Tibial nerve (tissue), 4 donors: Measurements from ENCODE around the gene CXXC4. TPM values are rescaled to one million over a fixed set of nuclear protein-coding genes. Genes with fewer than 3 reads are reported as not detected.

Source experiments
- DNase-seq, 2 donors: peaks; one replicate each; pipeline ENCODE4 v3.0.0-alpha.2; 2019; ENCODE audit warnings: low spot score in 2 of 2
- H3K27ac ChIP-seq, 4 donors: fragments of 200-600 bp; sonication (generic) in 3 of 4; one replicate each; pipeline ENCODE4 v1.5.1; 2017 to 2019; ENCODE audit warnings: mild to moderate bottlenecking in 1 of 4
- H3K27me3 ChIP-seq, 2 donors: fragments of 200-600 bp; sonication (generic) in 1 of 2; one replicate each; pipeline versions ENCODE4 v1.5.1 to v1.6.0; 2017 to 2019
- H3K36me3 ChIP-seq, 3 donors: fragments of 200-600 bp; sonication (generic); one replicate each; pipeline ENCODE4 v1.5.1; 2018 to 2019
- H3K4me1 ChIP-seq, 4 donors: fragments of 200-600 bp; sonication (generic) in 3 of 4; one replicate each; pipeline ENCODE4 v1.5.1; 2017 to 2019
- H3K4me3 ChIP-seq, 4 donors: fragments of 200-600 bp; sonication (generic) in 3 of 4; one replicate each; pipeline ENCODE4 v1.5.1; 2017 to 2019; ENCODE audit warnings: mild to moderate bottlenecking in 1 of 4, moderate library complexity in 1 of 4
- H3K9me3 ChIP-seq, 4 donors: fragments of 200-600 bp; sonication (generic) in 3 of 4; one replicate each; pipeline ENCODE4 v1.5.1; 2017 to 2019
- CTCF ChIP-seq, 5 experiments: fragments of 200-600 bp in 3 of 5; fragments of 450-650 bp in 2 of 5; sonication (generic) in 3 of 5; IDR thresholded peaks; one replicate each; pipeline ENCODE4 v1.5.1; 2016 to 2019; ENCODE audit warnings: antibody characterized with exemption in 5 of 5, mild to moderate bottlenecking in 3 of 5, moderate library complexity in 2 of 5
- EP300 ChIP-seq, 2 donors: sonication (generic); formaldehyde crosslinking; IDR thresholded peaks; one replicate each; pipeline ENCODE4 v1.6.1; 2017; ENCODE audit warnings: antibody characterized with exemption in 2 of 2, mild to moderate bottlenecking in 1 of 2
- POLR2A ChIP-seq, 2 donors: fragments of 450-650 bp; IDR thresholded peaks; one replicate each; pipeline ENCODE4 v1.6.1; 2017; ENCODE audit warnings: antibody characterized with exemption in 2 of 2, mild to moderate bottlenecking in 2 of 2, moderate library complexity in 2 of 2
- WGBS, 2 donors: methylation state at CpG; one replicate each; pipeline ENCODE4 v1.1.5; 2018; 5-methylcytosine and 5-hydroxymethylcytosine counted together
- total RNA-seq, 4 donors: library from RNA; depleted of rRNA; stranded (reverse); fragments of >200 nt; gene quantifications; one replicate each; pipeline ENCODE4 v1.1.0, GENCODE V29; 2016

The CXXC4 gene
- total RNA-seq, 4 donors from 2014 or later: 2.5 to 4.2 (median 3.1) TPM

GRCh38 chr4:104524591-104524990 is 29.9 kb upstream of the CXXC4 start:
- Histone ChIP-seq H3K9me3 (no peaks in the 10 kb centered on the region), H3K27me3 (no peaks in the 10 kb centered on the region), H3K4me3 (no peak overlapping the region), H3K27ac (no peak overlapping the region), H3K36me3 (no peaks in the 10 kb centered on the region), H3K4me1 (no peaks in the 10 kb centered on the region)
- 84 to 92% methylated on average over 1 of the region's 1 CpG for WGBS, 2 donors
- DNase-seq: no peak
- TF ChIP-seq EP300 (IDR thresholded peaks at IDR 0.05) (no peak), CTCF (IDR thresholded peaks at IDR 0.05) (no peak), POLR2A (IDR thresholded peaks at IDR 0.05) (no peak)

- H3K27ac ChIP-seq: no peak overlapping the region
- H3K4me3 ChIP-seq: no peak overlapping the region
- no peaks in the 10 kb centered on the region for H3K36me3 ChIP-seq
- no peaks in the 10 kb centered on the region for H3K4me1 ChIP-seq
- no peaks in the 10 kb centered on the region for H3K9me3 ChIP-seq
- 33 to 57% methylated on average over 2 of the region's 2 CpGs for WGBS, 2 donors
- DNase-seq: no peak
- H3K27me3 ChIP-seq: no peaks in the 10 kb centered on the region
- TF ChIP-seq POLR2A (IDR thresholded peaks at IDR 0.05): no peak
- no peak for TF ChIP-seq EP300 (IDR thresholded peaks at IDR 0.05)
- TF ChIP-seq CTCF (IDR thresholded peaks at IDR 0.05): no peak
Measured at GRCh38 chr4:104524026-104524425, 29.3 kb upstream of the CXXC4 start.

- H3K36me3 ChIP-seq: no peaks in the 10 kb centered on the region
- no peaks in the 10 kb centered on the region for H3K27me3 ChIP-seq
- no peak overlapping the region for H3K4me3 ChIP-seq
- H3K27ac ChIP-seq: no peak overlapping the region
- no peaks in the 10 kb centered on the region for H3K9me3 ChIP-seq
- no peak for DNase-seq
- TF ChIP-seq POLR2A (IDR thresholded peaks at IDR 0.05): no peak
- no peak for TF ChIP-seq EP300 (IDR thresholded peaks at IDR 0.05)
- TF ChIP-seq CTCF (IDR thresholded peaks at IDR 0.05): no peak
- H3K4me1 ChIP-seq: no peaks in the 10 kb centered on the region
Measured at GRCh38 chr4:104519588-104519987, 24.9 kb upstream of the CXXC4 start.

- no peaks in the 10 kb centered on the region for H3K27me3 ChIP-seq
- TF ChIP-seq POLR2A (IDR thresholded peaks at IDR 0.05) (no peak), CTCF (IDR thresholded peaks at IDR 0.05) (no peak), EP300 (IDR thresholded peaks at IDR 0.05) (no peak)
Measured at GRCh38 chr4:104516884-104517283, 22.2 kb upstream of the CXXC4 start.

GRCh38 chr4:104508224-104508623 is 13.5 kb upstream of the CXXC4 start:
- WGBS, 2 donors: 74 to 78% methylated on average over 1 of the region's 1 CpG
- DNase-seq: no peak
- H3K36me3 ChIP-seq: no peaks in the 10 kb centered on the region
- H3K4me1 ChIP-seq: no peaks in the 10 kb centered on the region
- no peak overlapping the region for H3K4me3 ChIP-seq
- H3K27me3 ChIP-seq: no peaks in the 10 kb centered on the region
- no peaks in the 10 kb centered on the region for H3K9me3 ChIP-seq
- TF ChIP-seq CTCF (IDR thresholded peaks at IDR 0.05) (no peak), POLR2A (IDR thresholded peaks at IDR 0.05) (no peak), EP300 (IDR thresholded peaks at IDR 0.05) (no peak)
- no peak overlapping the region for H3K27ac ChIP-seq

More at GRCh38 chr4:104516884-104517283, 22.2 kb upstream of the CXXC4 start:
- no peak for DNase-seq
- Histone ChIP-seq H3K36me3 (no peaks in the 10 kb centered on the region), H3K4me1 (no peaks in the 10 kb centered on the region), H3K27ac (no peak overlapping the region), H3K9me3 (no peaks in the 10 kb centered on the region), H3K4me3 (no peak overlapping the region)
